Measurements from ENCODE around the gene ST3GAL6. TPM values are rescaled to one million over a fixed set of nuclear protein-coding genes. Genes with fewer than 3 reads are reported as not detected.

The ST3GAL6 gene
- total RNA-seq, 1 donor from 2014 or later: 2.9 TPM

DNA sequence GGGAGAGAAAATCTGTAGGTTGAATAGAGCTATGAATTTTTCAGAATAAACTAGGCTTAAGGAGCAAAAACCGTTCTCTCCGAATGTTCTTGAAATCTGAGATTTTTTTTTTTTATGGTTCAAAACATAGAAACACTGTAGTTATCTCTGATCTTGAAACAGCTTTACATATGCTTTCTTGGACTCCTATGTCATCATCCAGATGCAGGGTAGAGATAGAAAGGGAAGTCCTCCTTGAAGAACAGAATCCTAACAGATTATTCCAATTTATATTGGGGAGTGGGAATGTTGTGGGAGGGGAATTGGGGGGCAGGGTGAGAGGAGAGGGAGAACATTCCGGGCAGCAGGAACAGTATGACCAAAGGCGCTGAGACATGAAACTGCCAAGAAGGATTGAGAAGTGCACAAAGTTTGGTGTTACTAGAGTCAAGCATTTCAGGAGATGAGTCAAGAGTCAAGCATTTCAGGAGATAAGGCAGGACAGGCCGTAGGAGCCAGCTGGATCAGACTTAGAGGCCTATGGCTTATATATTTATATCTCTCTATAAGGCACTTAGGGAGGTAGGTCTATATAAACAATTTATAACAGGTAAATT, 21.9 kb upstream of the ST3GAL6 start:
- DNase-seq (ENCODE audit: low read depth) (peak; percentile 77), FAIRE-seq (no peak)
- Histone ChIP-seq H3K27me3 (ENCODE audit: control insufficient read depth, insufficient read depth, low read length) (no peaks in the 10 kb centered on the region), H3K4me3 (ENCODE audit: low read depth, low read length) (no peak overlapping the region), H3K36me3 (ENCODE audit: control insufficient read depth, insufficient read depth, low read length) (no peaks in the 10 kb centered on the region)
- TF ChIP-seq, protein P1, sequence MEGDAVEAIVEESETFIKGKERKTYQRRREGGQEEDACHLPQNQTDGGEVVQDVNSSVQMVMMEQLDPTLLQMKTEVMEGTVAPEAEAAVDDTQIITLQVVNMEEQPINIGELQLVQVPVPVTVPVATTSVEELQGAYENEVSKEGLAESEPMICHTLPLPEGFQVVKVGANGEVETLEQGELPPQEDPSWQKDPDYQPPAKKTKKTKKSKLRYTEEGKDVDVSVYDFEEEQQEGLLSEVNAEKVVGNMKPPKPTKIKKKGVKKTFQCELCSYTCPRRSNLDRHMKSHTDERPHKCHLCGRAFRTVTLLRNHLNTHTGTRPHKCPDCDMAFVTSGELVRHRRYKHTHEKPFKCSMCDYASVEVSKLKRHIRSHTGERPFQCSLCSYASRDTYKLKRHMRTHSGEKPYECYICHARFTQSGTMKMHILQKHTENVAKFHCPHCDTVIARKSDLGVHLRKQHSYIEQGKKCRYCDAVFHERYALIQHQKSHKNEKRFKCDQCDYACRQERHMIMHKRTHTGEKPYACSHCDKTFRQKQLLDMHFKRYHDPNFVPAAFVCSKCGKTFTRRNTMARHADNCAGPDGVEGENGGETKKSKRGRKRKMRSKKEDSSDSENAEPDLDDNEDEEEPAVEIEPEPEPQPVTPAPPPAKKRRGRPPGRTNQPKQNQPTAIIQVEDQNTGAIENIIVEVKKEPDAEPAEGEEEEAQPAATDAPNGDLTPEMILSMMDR (IDR thresholded peaks at IDR 0.05; ENCODE audit: insufficient read depth, low read length, severe bottlenecking): no peak

DNA sequence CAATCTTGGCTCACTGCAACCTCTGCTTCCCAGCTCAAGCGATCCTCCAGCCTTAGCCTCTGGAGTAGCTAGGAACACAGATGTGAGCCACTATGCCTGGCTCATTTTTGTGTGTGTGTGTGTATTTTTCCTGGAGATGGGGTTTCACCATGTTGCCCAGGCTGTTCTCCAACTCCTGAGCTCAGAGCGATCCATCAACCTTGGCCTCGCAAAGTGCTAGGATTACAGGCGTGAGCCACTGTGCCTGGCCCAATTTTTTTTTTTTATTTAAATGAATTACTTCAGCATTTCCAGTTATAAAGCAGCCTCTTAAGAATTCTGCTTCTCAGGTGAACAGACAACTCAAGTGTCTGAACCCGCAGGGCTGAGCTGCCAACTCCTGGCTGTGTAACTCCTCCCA, 20.1 kb upstream of the ST3GAL6 start:
- TF ChIP-seq, protein P1 (IDR thresholded peaks at IDR 0.05; ENCODE audit: insufficient read depth, low read length, severe bottlenecking): no peak
- Histone ChIP-seq H3K36me3 (ENCODE audit: control insufficient read depth, insufficient read depth, low read length) (no peaks in the 10 kb centered on the region), H3K4me3 (ENCODE audit: low read depth, low read length) (no peak overlapping the region), H3K27me3 (ENCODE audit: control insufficient read depth, insufficient read depth, low read length) (no peaks in the 10 kb centered on the region)
- FAIRE-seq (no peak), DNase-seq (ENCODE audit: low read depth) (no peak)

GRCh38 chr3:98744283-98744682, 18.9 kb upstream of the ST3GAL6 start:
- FAIRE-seq (no peak), DNase-seq (ENCODE audit: low read depth) (no peak)
- H3K4me3 ChIP-seq (ENCODE audit: low read depth, low read length): no peak overlapping the region
- no peaks in the 10 kb centered on the region for H3K27me3 ChIP-seq (ENCODE audit: control insufficient read depth, insufficient read depth, low read length)
- TF ChIP-seq, protein P1 (IDR thresholded peaks at IDR 0.05; ENCODE audit: insufficient read depth, low read length, severe bottlenecking): no peak
- no peaks in the 10 kb centered on the region for H3K36me3 ChIP-seq (ENCODE audit: control insufficient read depth, insufficient read depth, low read length)

GRCh38 chr3:98745718-98746117, 17.4 kb upstream of the ST3GAL6 start:
- H3K4me3 ChIP-seq (ENCODE audit: low read depth, low read length): no peak overlapping the region
- H3K36me3 ChIP-seq (ENCODE audit: control insufficient read depth, insufficient read depth, low read length): no peaks in the 10 kb centered on the region
- no peak for DNase-seq (ENCODE audit: low read depth)
- H3K27me3 ChIP-seq (ENCODE audit: control insufficient read depth, insufficient read depth, low read length): no peaks in the 10 kb centered on the region
- no peak for FAIRE-seq
- TF ChIP-seq, protein P1 (IDR thresholded peaks at IDR 0.05; ENCODE audit: insufficient read depth, low read length, severe bottlenecking): no peak

GRCh38 chr3:98746122-98746521, 17.0 kb upstream of the ST3GAL6 start:
- Histone ChIP-seq H3K27me3 (ENCODE audit: control insufficient read depth, insufficient read depth, low read length) (no peaks in the 10 kb centered on the region), H3K4me3 (ENCODE audit: low read depth, low read length) (no peak overlapping the region), H3K36me3 (ENCODE audit: control insufficient read depth, insufficient read depth, low read length) (no peaks in the 10 kb centered on the region)
- no peak for FAIRE-seq
- DNase-seq (ENCODE audit: low read depth): no peak
- TF ChIP-seq, protein P1 (IDR thresholded peaks at IDR 0.05; ENCODE audit: insufficient read depth, low read length, severe bottlenecking): no peak

DNA sequence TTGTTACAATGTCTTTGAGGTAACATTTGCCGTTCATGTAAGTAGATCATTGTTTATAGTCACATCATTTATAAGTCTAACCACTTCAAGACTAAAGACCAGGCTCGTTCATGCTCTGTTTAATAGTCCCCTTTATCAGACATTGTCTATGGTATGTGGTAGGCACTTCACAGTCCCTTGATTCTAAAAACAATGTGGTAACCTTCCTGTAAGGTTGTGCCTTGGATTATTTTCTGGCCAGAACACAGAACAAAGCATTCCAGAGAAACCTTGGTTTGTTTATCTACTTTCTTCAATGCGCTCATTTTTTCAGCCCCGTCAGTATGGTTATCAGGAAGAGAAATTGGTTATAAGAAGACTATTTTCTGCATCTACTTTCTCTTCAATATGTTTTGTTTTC, 16.3 kb upstream of the ST3GAL6 start:
- DNase-seq (ENCODE audit: low read depth) (no peak), FAIRE-seq (no peak)
- no peaks in the 10 kb centered on the region for H3K27me3 ChIP-seq (ENCODE audit: control insufficient read depth, insufficient read depth, low read length)
- no peak overlapping the region for H3K4me3 ChIP-seq (ENCODE audit: low read depth, low read length)
- TF ChIP-seq, protein P1 (IDR thresholded peaks at IDR 0.05; ENCODE audit: insufficient read depth, low read length, severe bottlenecking): no peak
- H3K36me3 ChIP-seq (ENCODE audit: control insufficient read depth, insufficient read depth, low read length): no peaks in the 10 kb centered on the region
